ENCODE measurements around the gene RAP1B.

RAP1B gene

GRCh38 chr12:68612202-68612601 lies 1.5 kb downstream of the RAP1B start:
- TF ChIP-seq, protein P1, sequence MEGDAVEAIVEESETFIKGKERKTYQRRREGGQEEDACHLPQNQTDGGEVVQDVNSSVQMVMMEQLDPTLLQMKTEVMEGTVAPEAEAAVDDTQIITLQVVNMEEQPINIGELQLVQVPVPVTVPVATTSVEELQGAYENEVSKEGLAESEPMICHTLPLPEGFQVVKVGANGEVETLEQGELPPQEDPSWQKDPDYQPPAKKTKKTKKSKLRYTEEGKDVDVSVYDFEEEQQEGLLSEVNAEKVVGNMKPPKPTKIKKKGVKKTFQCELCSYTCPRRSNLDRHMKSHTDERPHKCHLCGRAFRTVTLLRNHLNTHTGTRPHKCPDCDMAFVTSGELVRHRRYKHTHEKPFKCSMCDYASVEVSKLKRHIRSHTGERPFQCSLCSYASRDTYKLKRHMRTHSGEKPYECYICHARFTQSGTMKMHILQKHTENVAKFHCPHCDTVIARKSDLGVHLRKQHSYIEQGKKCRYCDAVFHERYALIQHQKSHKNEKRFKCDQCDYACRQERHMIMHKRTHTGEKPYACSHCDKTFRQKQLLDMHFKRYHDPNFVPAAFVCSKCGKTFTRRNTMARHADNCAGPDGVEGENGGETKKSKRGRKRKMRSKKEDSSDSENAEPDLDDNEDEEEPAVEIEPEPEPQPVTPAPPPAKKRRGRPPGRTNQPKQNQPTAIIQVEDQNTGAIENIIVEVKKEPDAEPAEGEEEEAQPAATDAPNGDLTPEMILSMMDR (IDR thresholded peaks at IDR 0.05; ENCODE audit: insufficient read depth, low read length, poor library complexity, severe bottlenecking) = no peak
- Histone ChIP-seq H3K27me3 (replicated peaks; ENCODE audit: control insufficient read depth, insufficient read depth, low read length) (no peaks in the 10 kb centered on the region), H3K4me3 (replicated peaks; ENCODE audit: low read depth, low read length) (peak overlapping the region; percentile 89), H3K36me3 (ENCODE audit: control insufficient read depth, insufficient read depth, low read length) (no peaks in the 10 kb centered on the region)
- DNase-seq (ENCODE audit: extremely low read depth, insufficient read length) = no peak

- Histone ChIP-seq H3K27me3 (replicated peaks; ENCODE audit: control insufficient read depth, insufficient read depth, low read length) (no peaks in the 10 kb centered on the region), H3K36me3 (ENCODE audit: control insufficient read depth, insufficient read depth, low read length) (no peaks in the 10 kb centered on the region), H3K4me3 (replicated peaks; ENCODE audit: low read depth, low read length) (peak overlapping the region; percentile 89)
- DNase-seq (ENCODE audit: extremely low read depth, insufficient read length) = no peak
- TF ChIP-seq, protein P1 (IDR thresholded peaks at IDR 0.05; ENCODE audit: insufficient read depth, low read length, poor library complexity, severe bottlenecking) = no peak
Measured at GRCh38 chr12:68612697-68613096, 2.0 kb downstream of the RAP1B start.

DNA sequence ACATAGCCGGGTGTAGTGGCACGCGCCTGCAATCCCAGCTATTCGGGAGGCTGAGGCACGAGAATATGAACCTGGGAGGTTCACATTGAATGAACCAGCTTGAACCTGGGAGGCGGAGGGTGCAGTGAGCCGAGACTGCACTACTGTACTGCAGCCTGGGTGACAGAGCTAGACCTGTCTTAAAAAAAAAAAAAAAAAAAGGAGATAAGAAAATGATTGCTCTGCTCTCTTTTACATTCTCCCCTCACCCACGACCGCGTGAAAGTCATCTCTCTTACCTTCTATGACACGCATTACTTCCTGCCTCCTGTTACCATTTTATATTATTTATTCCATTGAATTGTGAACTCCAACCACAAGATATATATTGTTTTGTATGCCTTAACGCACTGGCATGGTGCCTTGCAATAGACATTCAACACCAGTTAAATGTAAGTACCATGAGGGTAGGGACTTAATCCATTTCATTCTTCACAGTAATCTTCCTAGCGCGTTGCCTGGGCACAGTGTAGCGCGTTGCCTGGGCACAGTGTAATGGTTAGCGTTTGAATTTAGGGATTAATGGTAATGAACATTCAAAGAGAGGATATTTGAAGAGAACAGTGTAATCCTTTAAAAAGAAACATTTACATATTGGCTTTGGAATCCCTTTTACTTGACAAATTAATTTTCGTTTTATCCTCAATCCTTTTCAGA lies 2.7 kb downstream of the RAP1B start:
- H3K4me3 ChIP-seq (replicated peaks; ENCODE audit: low read depth, low read length) = peak overlapping the region; percentile 89
- H3K27me3 ChIP-seq (replicated peaks; ENCODE audit: control insufficient read depth, insufficient read depth, low read length) = no peaks in the 10 kb centered on the region
- H3K36me3 ChIP-seq (ENCODE audit: control insufficient read depth, insufficient read depth, low read length) = no peaks in the 10 kb centered on the region
- DNase-seq (ENCODE audit: extremely low read depth, insufficient read length) = no peak
- TF ChIP-seq, protein P1 (IDR thresholded peaks at IDR 0.05; ENCODE audit: insufficient read depth, low read length, poor library complexity, severe bottlenecking) = no peak

DNA sequence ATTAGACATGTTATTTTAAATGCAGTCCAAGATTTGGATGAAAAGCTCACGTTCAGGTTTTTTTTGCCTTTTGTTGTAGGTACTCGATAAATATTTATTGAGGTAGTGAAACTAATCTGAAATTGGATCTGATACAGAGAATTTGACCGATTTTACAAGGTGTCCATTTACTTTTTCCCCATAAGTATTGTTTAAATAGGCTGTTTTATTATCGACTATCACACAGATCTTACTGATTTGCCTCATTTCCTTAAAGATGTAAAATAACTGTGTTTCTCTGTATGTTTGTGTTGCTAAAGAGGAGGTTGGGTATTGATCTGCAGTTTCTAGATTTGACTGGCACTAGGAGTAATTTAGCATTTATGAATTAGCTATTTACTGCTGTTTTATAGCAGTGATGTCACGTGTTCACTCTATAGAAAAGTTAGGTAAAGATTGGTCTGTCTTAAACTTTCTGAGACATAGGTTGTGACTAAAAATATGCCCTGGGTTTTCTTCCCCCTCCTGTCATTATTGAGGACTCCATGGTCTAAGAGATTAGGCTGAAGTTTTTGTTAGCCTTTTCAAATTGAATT lies 3.5 kb downstream of the RAP1B start:
- no peaks in the 10 kb centered on the region for H3K36me3 ChIP-seq (ENCODE audit: control insufficient read depth, insufficient read depth, low read length)
- H3K27me3 ChIP-seq (replicated peaks; ENCODE audit: control insufficient read depth, insufficient read depth, low read length) = no peaks in the 10 kb centered on the region
- DNase-seq (ENCODE audit: extremely low read depth, insufficient read length) = no peak
- peak overlapping the region; percentile 89 for H3K4me3 ChIP-seq (replicated peaks; ENCODE audit: low read depth, low read length)
- TF ChIP-seq, protein P1 (IDR thresholded peaks at IDR 0.05; ENCODE audit: insufficient read depth, low read length, poor library complexity, severe bottlenecking) = no peak

- H3K36me3 ChIP-seq (ENCODE audit: control insufficient read depth, insufficient read depth, low read length) = no peaks in the 10 kb centered on the region
- H3K4me3 ChIP-seq (replicated peaks; ENCODE audit: low read depth, low read length) = peak overlapping the region; percentile 89; the same call in 1 of the 2 replicates
- TF ChIP-seq, protein P1 (IDR thresholded peaks at IDR 0.05; ENCODE audit: insufficient read depth, low read length, poor library complexity, severe bottlenecking) = no peak
Measured at GRCh38 chr12:68614769-68615168, 4.1 kb downstream of the RAP1B start.

More at GRCh38 chr12:68614769-68615168, 4.1 kb downstream of the RAP1B start:
- no peaks in the 10 kb centered on the region for H3K27me3 ChIP-seq (replicated peaks; ENCODE audit: control insufficient read depth, insufficient read depth, low read length)
- no peak for DNase-seq (ENCODE audit: extremely low read depth, insufficient read length)
